Uterus (tissue), 4 donors: ENCODE measurements around the gene SLC8A1. TPM values are rescaled to one million over a fixed set of nuclear protein-coding genes. Genes with fewer than 3 reads are reported as not detected.

Experiments used
- DNase-seq, 2 donors: peaks; one replicate each; pipeline ENCODE4 v3.0.0-alpha.2; 2019 to 2020
- H3K27ac ChIP-seq, 2 donors: fragments of 200-600 bp; sonication (generic); 1 replicate in 1 of 2; 2 replicates in 1 of 2; pipeline ENCODE4 v1.5.1; 2016 to 2018
- H3K27me3 ChIP-seq, 2 donors: fragments of 200-600 bp; sonication (generic); one replicate each; pipeline ENCODE4 v1.5.1; 2018 to 2019; ENCODE audit warnings: control low read depth in 1 of 2
- H3K36me3 ChIP-seq, 2 donors: fragments of 200-600 bp; sonication (generic); one replicate each; pipeline ENCODE4 v1.5.1; 2019; ENCODE audit warnings: control low read depth in 1 of 2
- H3K4me1 ChIP-seq, 2 donors: fragments of 200-600 bp; sonication (generic); one replicate each; pipeline ENCODE4 v1.5.1; 2018 to 2019; ENCODE audit warnings: control low read depth in 1 of 2
- H3K4me3 ChIP-seq, 2 donors: fragments of 200-600 bp; sonication (generic); 1 replicate in 1 of 2; 2 replicates in 1 of 2; pipeline ENCODE4 v1.5.1; 2018 to 2019; ENCODE audit warnings: mild to moderate bottlenecking in 1 of 2
- H3K9me3 ChIP-seq, 2 donors: fragments of 200-600 bp; sonication (generic); one replicate each; pipeline ENCODE4 v1.5.1; 2019; ENCODE audit warnings: control low read depth in 1 of 2
- POLR2A ChIP-seq, 2 donors: fragments of 450-650 bp; IDR thresholded peaks; one replicate each; pipeline ENCODE4 v1.6.1; 2016; ENCODE audit warnings: antibody characterized with exemption in 2 of 2, mild to moderate bottlenecking in 1 of 2, moderate library complexity in 1 of 2
- intact Hi-C: fragments of 100-400 bp; cut with DNase I; formaldehyde crosslinking; loops from one replicate; pipeline ENCODE4 v1.15.1; 2023; ENCODE audit warnings: low total_unique reads
- total RNA-seq, 4 donors: library from RNA; depleted of rRNA in 3 of 4; stranded (reverse); fragments of >200 nt in 3 of 4; gene quantifications; one replicate each; pipeline versions ENCODE4 v1.1.0 to v1.2.4, GENCODE V29; 2014 to 2023
- TF ChIP-seq, protein P1 (sequence below), 4 experiments: fragments of 200-600 bp in 2 of 4; fragments of 450-650 bp in 2 of 4; sonication (generic) in 2 of 4; IDR thresholded peaks; one replicate each; pipeline ENCODE4 v1.5.1; 2016 to 2019; ENCODE audit warnings: antibody characterized with exemption in 4 of 4, mild to moderate bottlenecking in 2 of 4, moderate library complexity in 1 of 4
- donor health status: DM: yes; HTN: yes; CAD: no.

Gene SLC8A1
- total RNA-seq, 4 donors from 2014 or later: 61.2 to 257 (median 140) TPM

GRCh38 chr2:40184551-40184950 lies 267.3 kb downstream of the SLC8A1 start:
- Histone ChIP-seq H3K36me3 (no peaks in the 10 kb centered on the region), H3K9me3 (no peaks in the 10 kb centered on the region), H3K4me1 (peaks cover 0 to 6% of the 10 kb centered on the region in 2 donors), H3K27me3 (no peaks in the 10 kb centered on the region), H3K4me3 (no peak overlapping the region), H3K27ac (no peak overlapping the region)
- no peak for DNase-seq
- TF ChIP-seq, protein P1, sequence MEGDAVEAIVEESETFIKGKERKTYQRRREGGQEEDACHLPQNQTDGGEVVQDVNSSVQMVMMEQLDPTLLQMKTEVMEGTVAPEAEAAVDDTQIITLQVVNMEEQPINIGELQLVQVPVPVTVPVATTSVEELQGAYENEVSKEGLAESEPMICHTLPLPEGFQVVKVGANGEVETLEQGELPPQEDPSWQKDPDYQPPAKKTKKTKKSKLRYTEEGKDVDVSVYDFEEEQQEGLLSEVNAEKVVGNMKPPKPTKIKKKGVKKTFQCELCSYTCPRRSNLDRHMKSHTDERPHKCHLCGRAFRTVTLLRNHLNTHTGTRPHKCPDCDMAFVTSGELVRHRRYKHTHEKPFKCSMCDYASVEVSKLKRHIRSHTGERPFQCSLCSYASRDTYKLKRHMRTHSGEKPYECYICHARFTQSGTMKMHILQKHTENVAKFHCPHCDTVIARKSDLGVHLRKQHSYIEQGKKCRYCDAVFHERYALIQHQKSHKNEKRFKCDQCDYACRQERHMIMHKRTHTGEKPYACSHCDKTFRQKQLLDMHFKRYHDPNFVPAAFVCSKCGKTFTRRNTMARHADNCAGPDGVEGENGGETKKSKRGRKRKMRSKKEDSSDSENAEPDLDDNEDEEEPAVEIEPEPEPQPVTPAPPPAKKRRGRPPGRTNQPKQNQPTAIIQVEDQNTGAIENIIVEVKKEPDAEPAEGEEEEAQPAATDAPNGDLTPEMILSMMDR (IDR thresholded peaks at IDR 0.05): no peak
- TF ChIP-seq POLR2A (IDR thresholded peaks at IDR 0.05): no peak
- intact Hi-C loops: no loop called here

DNA sequence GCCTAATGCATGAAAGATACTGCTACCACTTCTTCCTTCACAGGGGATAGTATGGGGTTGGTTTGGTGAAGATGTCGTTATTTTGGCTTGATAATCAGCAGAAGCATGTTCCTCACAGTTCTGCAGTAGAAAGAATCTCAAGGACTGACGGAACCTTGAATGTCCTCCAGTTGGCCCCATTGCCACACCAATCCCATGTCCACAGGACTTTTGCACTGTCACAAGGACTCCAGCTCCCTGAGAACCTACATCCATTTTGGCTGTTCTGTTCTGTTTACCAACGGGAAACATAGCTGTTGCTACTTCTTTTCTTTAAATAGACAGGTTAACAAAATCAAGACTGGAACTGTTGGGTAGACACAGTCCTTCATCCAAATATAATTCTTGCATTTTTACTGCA lies 270.0 kb downstream of the SLC8A1 start:
- Histone ChIP-seq H3K4me1 (peaks cover 0 to 5% of the 10 kb centered on the region in 2 donors), H3K9me3 (no peaks in the 10 kb centered on the region), H3K4me3 (no peak overlapping the region), H3K27me3 (no peaks in the 10 kb centered on the region), H3K36me3 (no peaks in the 10 kb centered on the region), H3K27ac (no peak overlapping the region)
- no peak for DNase-seq
- intact Hi-C loops: no loop called here
- no peak for TF ChIP-seq POLR2A (IDR thresholded peaks at IDR 0.05)
- TF ChIP-seq, protein P1 (IDR thresholded peaks at IDR 0.05): no peak

GRCh38 chr2:40179801-40180200 lies 272.1 kb downstream of the SLC8A1 start:
- Histone ChIP-seq H3K4me1 (no peaks in the 10 kb centered on the region), H3K4me3 (no peak overlapping the region), H3K9me3 (no peaks in the 10 kb centered on the region), H3K27me3 (no peaks in the 10 kb centered on the region), H3K36me3 (no peaks in the 10 kb centered on the region), H3K27ac (no peak overlapping the region)
- no peak for TF ChIP-seq POLR2A (IDR thresholded peaks at IDR 0.05)
- TF ChIP-seq, protein P1 (IDR thresholded peaks at IDR 0.05): no peak
- no peak for DNase-seq
- intact Hi-C loops: no loop called here

DNA sequence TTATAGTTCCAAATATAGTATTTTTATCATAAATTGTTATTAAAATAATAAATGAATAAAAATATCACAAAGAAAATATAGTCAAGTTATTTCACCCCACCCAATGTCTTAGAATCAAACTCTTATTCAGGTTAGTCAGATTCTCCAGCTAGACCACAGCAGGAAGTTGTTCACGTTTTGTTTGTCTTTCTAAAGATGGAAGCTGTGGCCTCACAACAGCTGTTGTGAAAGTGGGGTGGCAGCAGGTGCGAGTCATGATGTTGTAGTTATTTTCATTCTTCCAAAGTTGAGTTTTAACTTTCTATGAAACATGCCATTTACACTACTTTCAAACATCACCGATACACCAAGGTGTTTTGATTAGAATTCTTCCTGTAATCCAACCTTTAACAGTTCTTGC lies 272.9 kb downstream of the SLC8A1 start:
- Histone ChIP-seq H3K9me3 (no peaks in the 10 kb centered on the region), H3K4me3 (no peak overlapping the region), H3K36me3 (no peaks in the 10 kb centered on the region), H3K27me3 (no peaks in the 10 kb centered on the region), H3K27ac (no peak overlapping the region), H3K4me1 (no peaks in the 10 kb centered on the region)
- no peak for DNase-seq
- no peak for TF ChIP-seq POLR2A (IDR thresholded peaks at IDR 0.05)
- TF ChIP-seq, protein P1 (IDR thresholded peaks at IDR 0.05): no peak
- intact Hi-C loops: no loop called here

DNA sequence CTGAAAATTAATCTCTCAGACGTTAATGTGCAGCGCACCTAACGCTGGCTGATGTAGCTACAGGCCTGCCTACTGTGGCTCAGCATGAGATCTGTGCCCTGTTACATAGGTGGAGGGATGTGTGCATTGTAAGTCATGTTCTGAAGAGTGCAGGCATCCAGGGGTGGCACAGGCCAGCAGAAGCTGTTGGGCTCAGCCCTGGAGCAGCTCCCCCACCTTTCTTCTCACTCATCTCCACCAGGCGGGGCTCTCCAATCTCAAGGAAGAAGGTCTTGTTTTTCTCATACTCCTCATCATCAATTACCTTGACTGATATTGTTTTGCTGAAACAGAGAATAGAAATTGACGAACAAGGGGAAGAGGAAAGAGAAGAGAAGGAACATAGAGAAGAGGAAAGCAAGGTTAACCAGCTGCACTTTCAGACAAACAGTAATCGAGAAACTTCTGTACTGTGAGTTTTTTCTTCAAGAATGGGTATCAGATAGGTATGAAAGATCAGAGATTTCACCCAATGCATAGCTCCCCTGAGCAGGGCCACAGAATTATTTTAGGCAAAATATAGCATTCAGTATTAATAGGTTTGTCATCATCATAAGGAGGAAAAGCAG lies 273.6 kb downstream of the SLC8A1 start:
- DNase-seq: no peak
- Histone ChIP-seq H3K36me3 (no peaks in the 10 kb centered on the region), H3K27me3 (no peaks in the 10 kb centered on the region), H3K4me3 (no peak overlapping the region), H3K27ac (no peak overlapping the region), H3K9me3 (no peaks in the 10 kb centered on the region), H3K4me1 (no peaks in the 10 kb centered on the region)
- no peak for TF ChIP-seq POLR2A (IDR thresholded peaks at IDR 0.05)
- TF ChIP-seq, protein P1 (IDR thresholded peaks at IDR 0.05): no peak
- intact Hi-C loops: no loop called here
